ENCODE measurements around the gene PIP4K2C.

GRCh38 chr12:57629897-57630471, 39.0 kb downstream of the PIP4K2C start:
- no peak for TF ChIP-seq EZH2 (optimal IDR thresholded peaks at IDR 0.05; ENCODE audit: low read depth, low read length)
- TF ChIP-seq, protein P1, sequence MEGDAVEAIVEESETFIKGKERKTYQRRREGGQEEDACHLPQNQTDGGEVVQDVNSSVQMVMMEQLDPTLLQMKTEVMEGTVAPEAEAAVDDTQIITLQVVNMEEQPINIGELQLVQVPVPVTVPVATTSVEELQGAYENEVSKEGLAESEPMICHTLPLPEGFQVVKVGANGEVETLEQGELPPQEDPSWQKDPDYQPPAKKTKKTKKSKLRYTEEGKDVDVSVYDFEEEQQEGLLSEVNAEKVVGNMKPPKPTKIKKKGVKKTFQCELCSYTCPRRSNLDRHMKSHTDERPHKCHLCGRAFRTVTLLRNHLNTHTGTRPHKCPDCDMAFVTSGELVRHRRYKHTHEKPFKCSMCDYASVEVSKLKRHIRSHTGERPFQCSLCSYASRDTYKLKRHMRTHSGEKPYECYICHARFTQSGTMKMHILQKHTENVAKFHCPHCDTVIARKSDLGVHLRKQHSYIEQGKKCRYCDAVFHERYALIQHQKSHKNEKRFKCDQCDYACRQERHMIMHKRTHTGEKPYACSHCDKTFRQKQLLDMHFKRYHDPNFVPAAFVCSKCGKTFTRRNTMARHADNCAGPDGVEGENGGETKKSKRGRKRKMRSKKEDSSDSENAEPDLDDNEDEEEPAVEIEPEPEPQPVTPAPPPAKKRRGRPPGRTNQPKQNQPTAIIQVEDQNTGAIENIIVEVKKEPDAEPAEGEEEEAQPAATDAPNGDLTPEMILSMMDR (IDR thresholded peaks at IDR 0.05; ENCODE audit: low read length), result no peak
- TF ChIP-seq EZH2phosphoT487 (IDR thresholded peaks at IDR 0.05; ENCODE audit: low read length), result no peak

Data from MM.1S (cell line).